VCaP (cell line): ENCODE data around the gene SWSAP1.
A peak's percentile ranks its signal among the peaks of the same experiment; 100 is the strongest.

Source experiments
- H3K27ac ChIP-seq: fragments of 450-650 bp; 2 replicates; pipeline ENCODE4 v1.5.1; 2017
- TF ChIP-seq, protein P1 (sequence below): fragments of 450-650 bp; conservative IDR thresholded peaks from 2 replicates; pipeline ENCODE4 v1.5.1; 2017; ENCODE audit warnings: mild to moderate bottlenecking, moderate library complexity

The SWSAP1 gene

DNA sequence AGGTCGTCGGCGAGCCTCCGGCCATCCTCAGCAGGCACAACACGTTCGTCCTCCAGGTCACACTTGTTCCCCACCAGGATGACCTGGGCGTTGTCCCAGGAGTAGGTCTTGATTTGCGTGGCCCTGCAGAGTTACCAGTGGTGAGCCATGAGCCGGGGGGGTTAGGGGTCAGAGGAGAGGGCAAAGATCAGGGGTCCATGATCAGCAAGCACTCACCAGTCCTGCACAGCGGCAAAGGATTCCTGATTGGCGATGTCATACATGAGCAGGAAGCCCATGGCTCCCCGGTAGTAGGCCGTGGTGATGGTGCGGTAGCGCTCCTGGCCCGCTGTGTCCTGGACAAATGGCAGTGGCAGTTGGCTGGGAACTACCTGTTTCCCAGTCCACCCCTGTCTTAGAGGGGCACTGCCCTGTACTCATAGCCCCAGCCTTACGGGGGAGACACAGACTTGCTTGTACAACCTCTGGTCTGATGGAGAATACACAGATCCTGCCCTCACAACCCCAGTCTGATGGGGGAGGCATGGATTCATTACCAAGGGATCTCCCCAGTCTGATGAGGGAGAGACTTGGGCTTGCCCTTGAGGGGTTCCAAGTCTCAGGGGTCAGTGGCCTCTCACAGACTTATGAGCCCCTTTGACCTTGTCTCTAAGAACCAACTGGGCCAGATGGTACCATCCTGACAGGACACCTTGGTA, 38.9 kb upstream of the SWSAP1 start:
- TF ChIP-seq, protein P1, sequence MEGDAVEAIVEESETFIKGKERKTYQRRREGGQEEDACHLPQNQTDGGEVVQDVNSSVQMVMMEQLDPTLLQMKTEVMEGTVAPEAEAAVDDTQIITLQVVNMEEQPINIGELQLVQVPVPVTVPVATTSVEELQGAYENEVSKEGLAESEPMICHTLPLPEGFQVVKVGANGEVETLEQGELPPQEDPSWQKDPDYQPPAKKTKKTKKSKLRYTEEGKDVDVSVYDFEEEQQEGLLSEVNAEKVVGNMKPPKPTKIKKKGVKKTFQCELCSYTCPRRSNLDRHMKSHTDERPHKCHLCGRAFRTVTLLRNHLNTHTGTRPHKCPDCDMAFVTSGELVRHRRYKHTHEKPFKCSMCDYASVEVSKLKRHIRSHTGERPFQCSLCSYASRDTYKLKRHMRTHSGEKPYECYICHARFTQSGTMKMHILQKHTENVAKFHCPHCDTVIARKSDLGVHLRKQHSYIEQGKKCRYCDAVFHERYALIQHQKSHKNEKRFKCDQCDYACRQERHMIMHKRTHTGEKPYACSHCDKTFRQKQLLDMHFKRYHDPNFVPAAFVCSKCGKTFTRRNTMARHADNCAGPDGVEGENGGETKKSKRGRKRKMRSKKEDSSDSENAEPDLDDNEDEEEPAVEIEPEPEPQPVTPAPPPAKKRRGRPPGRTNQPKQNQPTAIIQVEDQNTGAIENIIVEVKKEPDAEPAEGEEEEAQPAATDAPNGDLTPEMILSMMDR = no peak
- H3K27ac ChIP-seq = no peak overlapping the region

DNA sequence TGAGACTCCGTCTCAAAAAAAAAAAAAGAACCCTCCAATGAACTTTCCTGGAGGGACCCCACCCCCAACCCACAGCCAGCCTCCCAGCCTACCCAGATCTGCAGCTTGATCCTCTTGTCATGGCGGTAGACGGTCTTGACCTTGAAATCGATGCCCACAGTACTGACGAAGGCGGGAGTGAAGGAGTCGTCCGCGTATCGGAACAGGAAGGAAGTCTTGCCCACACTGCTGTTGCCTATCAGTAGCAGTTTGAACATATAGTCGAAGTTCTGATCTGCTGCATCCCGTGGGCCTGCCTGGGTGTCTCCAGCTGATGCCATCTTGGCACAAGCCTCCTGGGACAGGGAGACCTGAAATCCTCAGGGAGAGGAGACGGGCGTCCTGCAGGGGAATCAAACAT, 37.4 kb upstream of the SWSAP1 start:
- no peak overlapping the region for H3K27ac ChIP-seq
- TF ChIP-seq, protein P1 = no peak

DNA sequence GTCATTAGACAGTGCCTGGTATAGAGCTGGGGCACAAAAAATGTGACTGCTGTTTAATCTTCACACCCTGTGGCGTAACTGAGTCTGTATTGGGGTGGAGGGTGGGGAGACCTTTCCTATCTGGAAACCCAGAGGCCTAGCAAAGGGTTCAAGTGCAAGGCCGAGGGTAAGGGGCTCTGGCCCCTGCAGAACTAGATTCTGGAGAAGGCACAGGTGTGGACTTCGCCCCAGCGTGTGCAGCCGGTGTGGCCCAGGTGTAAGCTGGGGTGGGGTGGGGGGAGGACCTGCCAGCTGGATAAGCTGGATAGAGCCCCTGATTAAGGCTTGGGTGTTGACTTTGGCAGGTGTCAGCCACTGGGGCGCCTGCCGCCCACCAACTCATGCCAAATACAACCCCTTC, 36.3 kb upstream of the SWSAP1 start:
- TF ChIP-seq, protein P1 = no peak
- H3K27ac ChIP-seq = peak overlapping the region; percentile 86; the same call in 1 of the 2 replicates

DNA sequence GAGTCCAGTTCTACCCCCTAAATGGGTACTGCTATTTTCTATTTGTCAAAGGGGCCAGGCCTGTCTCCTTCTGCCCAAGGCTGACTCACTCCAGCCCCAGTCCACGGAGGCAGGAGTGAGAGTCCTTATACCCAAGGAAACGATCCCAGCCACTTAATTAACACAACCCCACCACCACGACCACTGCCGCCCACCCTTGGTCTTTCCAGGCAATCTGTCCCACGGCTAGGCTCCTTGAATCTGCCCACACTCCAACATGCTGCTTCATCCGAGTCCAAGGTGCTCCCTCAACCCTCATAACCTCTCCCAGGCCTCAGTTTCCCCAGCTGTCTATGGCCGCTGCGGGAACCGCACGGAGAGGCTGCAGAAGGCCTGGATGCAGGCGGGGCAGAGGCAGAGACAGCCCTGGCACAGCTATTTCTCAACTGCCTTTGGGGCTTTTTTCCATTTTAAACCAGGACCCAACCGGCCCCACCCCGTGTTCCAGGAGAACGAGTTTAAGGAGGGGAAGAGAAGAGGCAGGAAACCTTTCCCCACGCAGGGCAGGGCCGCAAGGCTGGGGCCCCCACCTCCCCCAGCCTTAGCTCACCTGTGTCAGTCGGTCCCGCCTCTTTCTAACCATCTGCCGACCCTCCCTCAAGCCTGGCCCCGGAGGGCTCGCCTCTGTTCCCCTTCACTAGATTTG, 35.8 kb upstream of the SWSAP1 start:
- TF ChIP-seq, protein P1 = no peak
- H3K27ac ChIP-seq = peak overlapping the region; percentile 86

DNA sequence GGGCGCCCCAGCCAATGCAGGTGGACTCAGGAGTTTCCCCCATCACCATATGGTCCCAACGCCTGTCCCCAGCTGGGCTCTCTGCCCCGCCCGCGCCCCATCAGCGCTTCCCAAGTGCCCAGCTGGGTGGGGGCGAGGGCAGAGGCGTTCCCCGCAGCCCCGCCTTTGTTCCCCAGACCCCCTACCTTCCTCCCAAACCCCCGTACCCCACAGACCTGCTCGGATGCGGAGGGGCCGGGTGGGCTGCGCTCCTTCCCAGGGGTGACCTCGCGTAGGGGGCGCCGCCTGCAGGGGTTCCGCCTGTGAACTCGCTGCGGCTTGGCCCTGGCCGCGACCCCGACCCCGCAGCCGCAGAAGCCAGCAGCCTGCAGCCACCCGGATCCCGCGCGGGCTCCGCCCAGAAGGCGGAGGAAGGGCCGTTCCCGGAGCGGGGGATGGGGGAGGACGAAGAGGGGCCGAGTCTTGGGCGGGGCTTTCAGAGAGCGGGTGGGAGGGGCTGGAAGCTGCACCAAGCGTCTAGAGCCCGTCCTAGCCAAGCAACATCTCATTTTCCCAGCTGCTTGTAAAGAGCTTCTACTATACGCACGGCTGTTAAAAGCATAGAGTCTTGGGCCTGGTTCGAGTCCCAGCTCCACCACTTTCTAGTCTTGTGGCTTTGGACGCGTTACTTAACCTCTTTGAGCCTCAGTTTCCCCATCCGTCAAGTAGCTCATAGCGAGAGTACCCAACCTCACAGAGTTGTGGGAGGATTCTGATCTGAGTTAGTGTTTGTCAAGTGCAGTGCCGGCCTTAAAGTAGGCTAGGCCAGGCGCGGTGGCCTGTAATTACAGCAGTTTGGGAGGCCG, 35.0 kb upstream of the SWSAP1 start, which contains the start of gene RAB3D:
TSS of gene RAB3D (minus strand) at position 404 of the 845 bp plus-strand sequence. CDS start 2,258 bp downstream, outside the sequence.
- TF ChIP-seq, protein P1 = no peak
- peak within 1 kb of the TSS; percentile 86 for H3K27ac ChIP-seq

DNA sequence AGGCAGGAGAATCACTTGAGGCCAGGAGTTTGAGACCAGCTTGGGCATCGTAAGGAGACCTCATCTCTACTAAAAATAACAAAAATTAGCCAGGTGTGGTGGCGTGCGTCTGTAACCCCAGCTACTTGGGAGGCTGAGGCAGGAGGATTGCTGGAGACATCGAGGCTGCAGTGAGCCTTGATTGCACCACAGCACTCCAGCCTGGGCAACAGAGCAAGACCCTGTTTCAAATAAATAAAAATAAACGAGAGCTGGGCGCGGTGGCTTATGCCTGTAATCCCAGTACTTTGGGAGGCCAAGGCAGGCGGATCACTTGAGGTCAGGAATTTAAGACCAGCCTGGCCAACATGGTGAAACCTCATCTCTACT, 34.4 kb upstream of the SWSAP1 start:
- H3K27ac ChIP-seq = peak overlapping the region; percentile 86; the same call in 1 of the 2 replicates

DNA sequence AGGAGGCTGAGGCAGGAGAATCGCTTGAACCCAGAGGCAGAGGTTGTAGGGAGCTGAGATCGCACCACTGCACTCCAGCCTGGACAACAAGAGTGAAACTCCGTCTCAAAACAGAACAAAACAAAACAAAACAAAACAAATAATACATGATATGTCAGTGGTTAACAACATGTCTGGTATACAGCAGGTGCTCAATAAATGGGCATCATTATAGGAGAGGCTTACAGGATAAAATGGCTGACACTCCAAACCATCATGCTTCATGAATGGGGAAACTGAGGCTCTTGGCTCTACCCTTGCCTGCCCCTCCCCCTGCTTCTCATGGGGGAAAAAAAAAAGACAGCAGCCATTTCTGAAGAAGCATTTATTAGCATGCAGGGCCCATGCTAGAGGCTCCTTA, 32.0 kb upstream of the SWSAP1 start:
- TF ChIP-seq, protein P1 = no peak

More for the DNA sequence above, 32.0 kb upstream of the SWSAP1 start:
- H3K27ac ChIP-seq = peak overlapping the region; percentile 92
